HepG2 (cell line): Measurements from ENCODE around the gene SMIM44. TPM values are rescaled to one million over a fixed set of nuclear protein-coding genes. Genes with fewer than 3 reads are reported as not detected.
A peak's percentile ranks its signal among the peaks of the same experiment; 100 is the strongest.

Experiments
- ATAC-seq: fragments of 200-7000 bp; cut with Tn5 transposase; 3 replicates; pipeline ENCODE4 v1.9.1; 2020; ENCODE audit warnings: mild to moderate bottlenecking, moderate library complexity
- BruUV-seq: library from RNA; stranded (reverse); fragments of 400-500 nt; replicated peaks from 2 replicates; lab custom pipeline; 2021; lab: Mats Ljungman, UMichigan
- CTCF ChIA-PET: fragments of 300-600 bp; formaldehyde crosslinking; extraction: SDS; loops from one replicate; lab custom pipeline; 2021; ENCODE audit warnings: low total read pairs, inconsistent platforms, low intra/inter-chr PET ratio; lab: Yijun Ruan, JAX
- POLR2A ChIA-PET: fragments of 350-600 bp; sonication (Branson Sonifier 250); formaldehyde crosslinking; loops from one replicate; lab custom pipeline; 2020; ENCODE audit warnings: antibody characterized with exemption, inconsistent platforms; lab: Yijun Ruan, JAX
- DNase-seq: peaks from one replicate; pipeline ENCODE4 v3.0.0-alpha.2; 2015; ENCODE audit warnings: low spot score
- FAIRE-seq: peaks from 3 replicates; lab custom pipeline; 2011; peaks lifted over from hg19 to GRCh38; lab: Jason Lieb, UNC
- H2AFZ ChIP-seq: one replicate; pipeline ENCODE4 v1.6.1; 2011; ENCODE audit warnings: low read length, inconsistent platforms
- H3K27ac ChIP-seq: fragments of 300-600 bp; 3 replicates; pipeline ENCODE4 v1.8.0; 2011; ENCODE audit warnings: mixed run types, mild to moderate bottlenecking, mixed read lengths, low read length, inconsistent platforms; ENCODE audit not compliant: insufficient read depth; ENCODE audit errors: extremely low read length
- H3K27me3 ChIP-seq, 2 experiments: fragments of 200-600 bp in 1 of 2; 2 replicates in 1 of 2; 3 replicates in 1 of 2; pipeline versions ENCODE4 v1.6.0 to v1.8.0; 2011; ENCODE audit warnings: low read length in 2 of 2, mild to moderate bottlenecking in 2 of 2, moderate library complexity in 2 of 2, inconsistent platforms in 1 of 2; ENCODE audit not compliant: insufficient read depth in 2 of 2, control insufficient read depth in 1 of 2
- H3K36me3 ChIP-seq, 2 experiments: fragments of 200-600 bp in 1 of 2; replicated peaks in 1 of 2; 2 replicates in 1 of 2; 3 replicates in 1 of 2; pipeline versions ENCODE4 v1.5.1 to v1.8.0; 2011; ENCODE audit warnings: low read length in 2 of 2, inconsistent platforms in 1 of 2; ENCODE audit not compliant: insufficient read depth in 2 of 2, control insufficient read depth in 1 of 2
- H3K4me1 ChIP-seq: 2 replicates; pipeline ENCODE4 v1.5.1; 2012; ENCODE audit warnings: low read length, inconsistent platforms; ENCODE audit not compliant: insufficient read depth
- H3K4me2 ChIP-seq: 2 replicates; pipeline ENCODE4 v1.6.0; 2011; ENCODE audit warnings: low read depth, low read length, inconsistent platforms
- H3K4me3 ChIP-seq, 3 experiments: fragments of 200-600 bp in 1 of 3; sonication (generic), shearing (Covaris generic) in 1 of 3; replicated peaks in 1 of 3; 2 replicates each; pipeline ENCODE4 v1.5.1; 2011 to 2016; ENCODE audit warnings: low read length in 3 of 3, inconsistent platforms in 2 of 3, low read depth in 2 of 3, mild to moderate bottlenecking in 2 of 3, control low read depth in 1 of 3, mixed read lengths in 1 of 3; ENCODE audit not compliant: insufficient read depth in 1 of 3
- H3K79me2 ChIP-seq: one replicate; pipeline ENCODE4 v1.6.1; 2011; ENCODE audit warnings: low read length, inconsistent platforms; ENCODE audit not compliant: insufficient read depth
- H3K9ac ChIP-seq: 2 replicates; pipeline ENCODE4 v1.6.0; 2011; ENCODE audit warnings: mild to moderate bottlenecking, low read depth, low read length, inconsistent platforms; ENCODE audit not compliant: insufficient read depth
- H3K9me3 ChIP-seq: 2 replicates; pipeline ENCODE4 v1.5.1; 2012; ENCODE audit warnings: mild to moderate bottlenecking, low read length
- H4K20me1 ChIP-seq: 2 replicates; pipeline ENCODE4 v1.6.0; 2011; ENCODE audit warnings: inconsistent platforms, mild to moderate bottlenecking, low read length, moderate library complexity; ENCODE audit not compliant: insufficient read depth
- AGO1 ChIP-seq: fragments of 200-400 bp; formaldehyde crosslinking; IDR thresholded peaks from 2 replicates; pipeline ENCODE4 v1.6.1; 2017; ENCODE audit warnings: mild to moderate bottlenecking, low read depth, low read length, moderate library complexity; ENCODE audit not compliant: poor library complexity, severe bottlenecking
- AGO2 ChIP-seq: fragments of 200-400 bp; formaldehyde crosslinking; optimal IDR thresholded peaks from 2 replicates; pipeline ENCODE3; 2017; ENCODE audit warnings: mild to moderate bottlenecking, low read depth, low read length, moderate library complexity
- FOXK1 ChIP-seq: sonication (generic); formaldehyde crosslinking; IDR thresholded peaks from 2 replicates; pipeline ENCODE4 v1.4.0; 2020; ENCODE audit warnings: low read depth, missing genetic modification reagents, borderline replicate concordance
- KDM4B ChIP-seq: sonication (generic); formaldehyde crosslinking; IDR thresholded peaks from 2 replicates; pipeline ENCODE4 v1.4.0; 2020; ENCODE audit warnings: missing genetic modification reagents
- KDM5A ChIP-seq: fragments of 200-600 bp; sonication (generic); IDR thresholded peaks from 2 replicates; pipeline ENCODE4 v1.7.0; 2018; ENCODE audit warnings: antibody characterized with exemption, mild to moderate bottlenecking, low read length, borderline replicate concordance
- KLF11 ChIP-seq: IDR thresholded peaks from 2 replicates; pipeline ENCODE4 v1.6.1; 2016; ENCODE audit warnings: missing compliant biosample characterization
- MIER2 ChIP-seq: IDR thresholded peaks from 2 replicates; pipeline ENCODE4 v1.6.1; 2016; ENCODE audit warnings: missing biosample characterization, missing genetic modification reagents
- NCOR1 ChIP-seq: fragments of 200-600 bp; sonication (generic); IDR thresholded peaks from 2 replicates; pipeline ENCODE4 v1.7.0; 2017; ENCODE audit warnings: antibody characterized with exemption, low read length, borderline replicate concordance
- ZBTB34 ChIP-seq: sonication (generic); formaldehyde crosslinking; IDR thresholded peaks from 2 replicates; pipeline ENCODE4 v1.8.0; 2022; ENCODE audit warnings: mild to moderate bottlenecking, missing genetic modification reagents
- ZNF768 ChIP-seq: sonication (generic); formaldehyde crosslinking; IDR thresholded peaks from 2 replicates; pipeline ENCODE4 v1.4.0; 2020; ENCODE audit warnings: missing genetic modification reagents
- WGBS: methylation state at CpG from one replicate; pipeline ENCODE4 v1.1.6; 2017; ENCODE audit warnings: low lambda C conversion rate; 5-methylcytosine and 5-hydroxymethylcytosine counted together
- in situ Hi-C: cut with HindIII; loops from 2 replicates; pipeline ENCODE4 v1.10.0; 2017; ENCODE audit warnings: low pct_unique_long_range_greater_than_20kb; ENCODE audit not compliant: extremely low pct_ligation_motif_present
- intact Hi-C: fragments of 100-400 bp; cut with micrococcal nuclease; formaldehyde crosslinking; loops from one replicate; pipeline ENCODE4 v1.10.0; 2022; ENCODE audit not compliant: unreplicated experiment
- polyA plus RNA-seq, 8 experiments: library from polyadenylated mRNA; depleted of rRNA in 3 of 8; stranded (reverse) in 7 of 8; unstranded in 1 of 8; fragments of >200 nt; fragmentation: Illumina TruSeq in 4 of 8; extraction: Trizol in 4 of 8; gene quantifications; 2 replicates each; pipeline versions ENCODE4 v1.2.1 to v1.2.3, GENCODE V29; 2011 to 2016; ENCODE audit warnings: low read depth in 4 of 8, missing spikeins in 1 of 8, mixed read lengths in 1 of 8; ENCODE audit not compliant: insufficient read depth in 1 of 8
- total RNA-seq, 5 experiments: library from RNA; depleted of rRNA; stranded (reverse); fragments of >200 nt; fragmentation: Illumina TruSeq; extraction: Trizol; gene quantifications; 2 replicates each; pipeline ENCODE4 v1.2.3, GENCODE V29; 2016; ENCODE audit warnings: low read depth in 1 of 5

Gene SMIM44
- total and polyA plus RNA-seq, 2 of the 13 experiments (the other 11 are each of a cell fraction or from before 2014, with no cell fraction given) = not detected

DNA sequence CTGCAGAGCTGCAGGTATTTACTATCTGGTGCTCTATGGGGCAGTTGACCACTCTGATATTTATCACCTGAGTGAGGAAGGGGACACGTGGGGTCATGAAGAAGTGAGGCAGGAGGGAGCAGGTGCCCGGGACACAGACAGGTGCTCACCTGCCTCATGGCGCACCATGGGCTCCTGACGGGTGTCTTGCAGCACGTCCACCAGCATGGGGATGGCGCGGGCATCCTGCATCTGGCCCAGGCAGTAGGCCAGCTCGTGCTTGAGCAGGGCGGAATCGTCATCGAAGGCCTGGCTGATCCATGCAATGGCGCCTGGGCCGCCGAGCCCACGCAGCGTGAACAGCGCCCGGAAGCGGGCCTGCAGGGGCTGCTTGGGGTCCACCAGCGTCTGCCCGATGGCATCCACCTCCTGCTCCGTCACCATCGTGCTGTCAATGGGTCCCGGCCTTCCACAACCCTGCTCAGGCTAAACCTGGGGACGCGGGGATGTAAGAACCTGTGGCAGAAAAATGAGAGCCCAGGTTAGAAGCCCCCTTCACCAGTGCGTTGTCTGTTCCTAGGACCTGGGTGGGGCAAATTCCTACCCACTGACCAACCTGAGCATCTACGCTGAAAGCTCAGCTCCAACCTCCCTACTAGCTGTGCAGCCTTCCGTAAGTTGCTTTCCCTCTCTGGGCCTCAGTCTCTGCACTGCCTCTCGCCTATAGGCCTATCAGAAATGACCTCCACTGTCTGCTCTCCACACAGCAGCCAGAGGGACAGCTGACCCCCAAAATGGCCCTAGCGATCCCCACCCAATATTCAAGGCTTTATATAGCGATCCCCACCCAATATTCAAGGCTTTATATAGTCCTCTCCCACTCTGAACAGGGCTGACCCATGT is 13.4 kb upstream of the SMIM44 start:
- WGBS = 97% methylated on average over 30 of the region's 32 CpGs
- no TSS peak for BruUV-seq
- TF ChIP-seq KLF11 (no peak), AGO1 (no peak), ZNF768 (CRISPR knock-in tag) (peak; percentile 92), FOXK1 (no peak), NCOR1 (no peak), MIER2 (CRISPR knock-in tag) (no peak), KDM5A (no peak), ZBTB34 (CRISPR knock-in tag) (no peak), KDM4B (CRISPR knock-in tag) (no peak), AGO2 (peak; percentile 37)
- H2AFZ ChIP-seq = no peak overlapping the region
- no peak overlapping the region for H3K9ac ChIP-seq
- H3K27me3 ChIP-seq = no peaks in the 10 kb centered on the region; a peak in 2 of 5 replicates
- H3K4me2 ChIP-seq = no peak overlapping the region
- H3K36me3 ChIP-seq = peaks cover 9 to 48% of the 10 kb centered on the region in 2 experiments; a peak in 4 of 5 replicates
- ATAC-seq (no peak), DNase-seq (no peak), FAIRE-seq (no peak)
- H3K27ac ChIP-seq = no peak overlapping the region
- no peaks in the 10 kb centered on the region for H3K9me3 ChIP-seq
- ChIA-PET CTCF (no interaction called here), POLR2A (no interaction called here)
- no peak overlapping the region for H3K4me3 ChIP-seq
- no peaks in the 10 kb centered on the region for H4K20me1 ChIP-seq
- peaks cover 27% of the 10 kb centered on the region for H3K79me2 ChIP-seq
- in situ Hi-C loops = no loop called here
- H3K4me1 ChIP-seq = peaks cover 33% of the 10 kb centered on the region
- intact Hi-C loops = no loop called here
